Fibroblast of lung (primary cell): ENCODE data around the gene DCTN2. TPM values are rescaled to one million over a fixed set of nuclear protein-coding genes. Genes with fewer than 3 reads are reported as not detected.
A peak's percentile ranks its signal among the peaks of the same experiment; 100 is the strongest.

ENCODE experiments used
- DNase-seq, 2 donors: peaks; one replicate each; pipeline versions ENCODE4 v3.0.0 to v3.0.0-alpha.2; 2010; ENCODE audit warnings: low read depth in 2 of 2
- H2AFZ ChIP-seq: 2 replicates; pipeline ENCODE4 v1.5.1; 2012; ENCODE audit warnings: low read length, control low read depth, inconsistent platforms
- H3K27ac ChIP-seq: 2 replicates; pipeline ENCODE4 v1.5.1; 2011; ENCODE audit warnings: low read length, control low read depth; ENCODE audit not compliant: insufficient read depth
- H3K27me3 ChIP-seq: 2 replicates; pipeline ENCODE4 v1.5.1; 2011; ENCODE audit warnings: mild to moderate bottlenecking, low read length; ENCODE audit not compliant: control insufficient read depth, insufficient read depth
- H3K36me3 ChIP-seq: 2 replicates; pipeline ENCODE4 v1.5.1; 2011; ENCODE audit warnings: low read length; ENCODE audit not compliant: control insufficient read depth, insufficient read depth
- H3K4me1 ChIP-seq: 2 replicates; pipeline ENCODE4 v1.5.1; 2011; ENCODE audit warnings: low read length; ENCODE audit not compliant: control insufficient read depth, insufficient read depth; ENCODE audit errors: extremely low read depth
- H3K4me2 ChIP-seq: 2 replicates; pipeline ENCODE4 v1.5.1; 2011; ENCODE audit warnings: low read length, control low read depth; ENCODE audit not compliant: insufficient read depth; ENCODE audit errors: extremely low read depth
- H3K4me3 ChIP-seq, 4 experiments: fragments of 200-600 bp in 1 of 4; sonication (generic) in 1 of 4; replicated peaks in 1 of 4; 2 replicates each; pipeline ENCODE4 v1.5.1; 2011 to 2016; ENCODE audit warnings: low read length in 4 of 4, low read depth in 3 of 4, mild to moderate bottlenecking in 3 of 4, control low read depth in 2 of 4, inconsistent platforms in 1 of 4, mixed read lengths in 1 of 4; ENCODE audit not compliant: insufficient read depth in 1 of 4; ENCODE audit errors: control extremely low read depth in 1 of 4
- H3K79me2 ChIP-seq: 2 replicates; pipeline ENCODE4 v1.5.1; 2012; ENCODE audit warnings: mild to moderate bottlenecking, low read length, inconsistent platforms; ENCODE audit not compliant: control insufficient read depth, insufficient read depth
- H3K9ac ChIP-seq: 2 replicates; pipeline ENCODE4 v1.5.1; 2011; ENCODE audit warnings: mild to moderate bottlenecking, low read length, control low read depth; ENCODE audit not compliant: insufficient read depth
- H3K9me3 ChIP-seq: 2 replicates; pipeline ENCODE4 v1.5.1; 2012; ENCODE audit warnings: low read depth, low read length; ENCODE audit not compliant: control insufficient read depth, insufficient read depth
- H4K20me1 ChIP-seq: 2 replicates; pipeline ENCODE4 v1.5.1; 2011; ENCODE audit warnings: low read length; ENCODE audit not compliant: control insufficient read depth, insufficient read depth; ENCODE audit errors: extremely low read depth
- EZH2 ChIP-seq: IDR thresholded peaks from 2 replicates; pipeline ENCODE4 v1.5.1; 2012; ENCODE audit warnings: low read length, control low read depth, mild to moderate bottlenecking; ENCODE audit errors: missing control alignments
- polyA plus RNA-seq, 2 donors: library from polyadenylated mRNA; depleted of rRNA in 1 of 2; stranded (reverse) in 1 of 2; unstranded in 1 of 2; fragments of >200 nt; gene quantifications; 2 replicates each; pipeline ENCODE4 v1.2.1, GENCODE V29; 2011 to 2012; ENCODE audit warnings: missing spikeins in 1 of 2
- total RNA-seq: library from RNA; depleted of rRNA; stranded (reverse); fragments of >200 nt; gene quantifications from 2 replicates; pipeline ENCODE4 v1.2.1, GENCODE V29; 2014
- TF ChIP-seq, protein P1 (sequence below), 2 donors: IDR thresholded peaks in 1 of 2; conservative IDR thresholded peaks in 1 of 2; 1 replicate in 1 of 2; 2 replicates in 1 of 2; pipeline ENCODE4 v1.5.1; 2011 to 2012; ENCODE audit warnings: low read length in 2 of 2, control low read depth in 1 of 2, inconsistent platforms in 1 of 2, low read depth in 1 of 2, mild to moderate bottlenecking in 1 of 2

The DCTN2 gene
- total and polyA plus RNA-seq, 2 donors (not counting 1 experiment from before 2014, with no cell fraction given) = 101 to 211 TPM

DNA sequence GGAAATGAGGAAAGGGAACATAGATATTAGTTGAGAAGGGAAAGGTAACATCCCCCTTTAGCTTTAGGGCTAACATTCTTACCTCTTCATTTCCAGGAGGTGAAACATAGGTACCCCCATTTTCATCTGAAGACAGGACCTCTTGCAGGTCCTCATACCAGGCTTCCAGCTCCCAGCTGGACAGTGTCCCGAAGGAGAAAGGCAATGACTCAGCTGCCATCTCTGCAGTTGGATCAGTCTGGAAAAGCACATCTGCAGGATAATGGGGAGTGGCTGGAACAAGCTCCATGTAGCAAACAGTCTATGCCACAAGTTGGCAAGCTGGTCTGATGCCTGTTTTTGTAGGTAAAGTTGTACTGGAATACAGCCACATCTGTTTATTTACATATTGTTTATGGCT lies 29.8 kb downstream of the DCTN2 start:
- peak overlapping the region; percentile 32 for H3K4me2 ChIP-seq
- no peaks in the 10 kb centered on the region for H3K9me3 ChIP-seq
- H4K20me1 ChIP-seq = peaks cover 3% of the 10 kb centered on the region
- H3K79me2 ChIP-seq = peaks cover 36% of the 10 kb centered on the region
- H3K27ac ChIP-seq = no peak overlapping the region
- no peak overlapping the region for H2AFZ ChIP-seq
- no peak overlapping the region for H3K9ac ChIP-seq
- peak; percentile 55 to 66 for DNase-seq
- TF ChIP-seq, protein P1, sequence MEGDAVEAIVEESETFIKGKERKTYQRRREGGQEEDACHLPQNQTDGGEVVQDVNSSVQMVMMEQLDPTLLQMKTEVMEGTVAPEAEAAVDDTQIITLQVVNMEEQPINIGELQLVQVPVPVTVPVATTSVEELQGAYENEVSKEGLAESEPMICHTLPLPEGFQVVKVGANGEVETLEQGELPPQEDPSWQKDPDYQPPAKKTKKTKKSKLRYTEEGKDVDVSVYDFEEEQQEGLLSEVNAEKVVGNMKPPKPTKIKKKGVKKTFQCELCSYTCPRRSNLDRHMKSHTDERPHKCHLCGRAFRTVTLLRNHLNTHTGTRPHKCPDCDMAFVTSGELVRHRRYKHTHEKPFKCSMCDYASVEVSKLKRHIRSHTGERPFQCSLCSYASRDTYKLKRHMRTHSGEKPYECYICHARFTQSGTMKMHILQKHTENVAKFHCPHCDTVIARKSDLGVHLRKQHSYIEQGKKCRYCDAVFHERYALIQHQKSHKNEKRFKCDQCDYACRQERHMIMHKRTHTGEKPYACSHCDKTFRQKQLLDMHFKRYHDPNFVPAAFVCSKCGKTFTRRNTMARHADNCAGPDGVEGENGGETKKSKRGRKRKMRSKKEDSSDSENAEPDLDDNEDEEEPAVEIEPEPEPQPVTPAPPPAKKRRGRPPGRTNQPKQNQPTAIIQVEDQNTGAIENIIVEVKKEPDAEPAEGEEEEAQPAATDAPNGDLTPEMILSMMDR (conservative IDR thresholded peaks at IDR 0.05 in 1 of 2, IDR thresholded peaks at IDR 0.05 in 1 of 2; ENCODE audit: low read depth in 1 of 2, low read length in 2 of 2) = no peak
- H3K4me3 ChIP-seq = peak overlapping the region in 2 of 4 experiments; percentile 82 to 99
- H3K27me3 ChIP-seq = no peaks in the 10 kb centered on the region
- peaks cover 29% of the 10 kb centered on the region for H3K36me3 ChIP-seq
- H3K4me1 ChIP-seq = peaks cover 26% of the 10 kb centered on the region

DNA sequence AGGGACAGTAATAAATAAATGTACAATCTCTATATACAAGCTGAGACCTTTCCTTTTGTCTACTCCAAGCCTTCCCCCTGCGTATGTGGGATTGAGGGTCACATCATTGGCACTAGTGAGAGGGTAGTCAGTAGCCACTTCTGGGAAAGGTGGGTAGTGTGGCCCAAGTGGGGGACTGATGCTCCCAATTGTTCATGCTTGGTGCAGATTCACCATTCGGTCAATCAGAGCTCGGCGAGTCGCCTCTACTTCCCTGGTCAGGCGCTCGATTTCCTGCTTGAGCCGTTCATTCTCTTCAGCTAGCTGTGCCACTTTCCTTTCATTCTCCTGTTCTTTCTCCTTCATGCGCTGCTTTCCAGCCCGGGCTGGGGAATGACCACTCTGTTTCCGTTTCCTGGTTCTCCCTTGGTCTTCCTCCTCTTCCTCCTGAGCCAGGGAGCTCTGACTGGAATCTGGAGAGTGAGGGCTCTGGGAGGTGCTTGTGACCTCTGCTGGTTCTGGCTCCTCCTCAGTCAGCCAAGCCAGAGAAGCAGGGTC lies 30.3 kb downstream of the DCTN2 start:
- Histone ChIP-seq H2AFZ (no peak overlapping the region), H3K9me3 (no peaks in the 10 kb centered on the region), H3K4me3 (peak overlapping the region in 2 of 4 experiments; percentile 82 to 99), H3K9ac (no peak overlapping the region), H3K79me2 (peaks cover 36% of the 10 kb centered on the region), H3K36me3 (peaks cover 29% of the 10 kb centered on the region), H3K4me1 (peaks cover 21% of the 10 kb centered on the region), H3K4me2 (no peak overlapping the region), H4K20me1 (peaks cover 3% of the 10 kb centered on the region), H3K27me3 (no peaks in the 10 kb centered on the region), H3K27ac (no peak overlapping the region)
- DNase-seq = no peak
- no peak for TF ChIP-seq EZH2
- TF ChIP-seq, protein P1 (conservative IDR thresholded peaks at IDR 0.05 in 1 of 2, IDR thresholded peaks at IDR 0.05 in 1 of 2; ENCODE audit: low read depth in 1 of 2, low read length in 2 of 2) = no peak

DNA sequence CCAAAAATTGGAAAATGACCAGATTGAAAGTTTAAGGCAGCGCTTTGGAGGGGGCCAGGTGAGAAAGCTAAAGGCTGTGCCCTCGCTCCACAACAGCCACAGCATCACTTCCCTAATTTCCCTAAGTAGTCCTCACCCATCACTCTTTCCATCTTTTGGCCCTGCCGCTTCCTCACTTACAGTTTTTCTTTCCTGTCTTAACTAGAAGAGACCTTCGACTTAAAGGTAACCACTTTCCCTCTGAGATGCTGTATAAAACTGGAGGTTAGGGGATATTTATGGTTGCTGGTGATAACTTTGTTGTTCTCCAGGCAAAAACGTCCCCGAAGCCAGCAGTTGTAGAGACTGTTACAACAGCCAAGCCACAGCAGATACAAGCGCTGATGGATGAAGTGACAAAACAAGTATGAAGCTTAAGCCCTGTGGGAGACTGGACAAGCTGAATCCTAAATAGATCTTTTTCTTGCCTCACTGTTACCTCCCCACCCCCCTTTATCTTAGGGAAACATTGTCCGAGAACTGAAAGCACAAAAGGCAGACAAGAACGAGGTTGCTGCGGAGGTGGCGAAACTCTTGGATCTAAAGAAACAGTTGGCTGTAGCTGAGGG lies 31.0 kb downstream of the DCTN2 start:
- peaks cover 29% of the 10 kb centered on the region for H3K36me3 ChIP-seq
- no peak overlapping the region for H3K9ac ChIP-seq
- H3K4me2 ChIP-seq = no peak overlapping the region
- H3K9me3 ChIP-seq = no peaks in the 10 kb centered on the region
- no peak overlapping the region for H3K4me3 ChIP-seq
- peaks cover 17% of the 10 kb centered on the region for H3K4me1 ChIP-seq
- peaks cover 3% of the 10 kb centered on the region for H4K20me1 ChIP-seq
- H3K27ac ChIP-seq = no peak overlapping the region
- no peak overlapping the region for H2AFZ ChIP-seq
- peaks cover 36% of the 10 kb centered on the region for H3K79me2 ChIP-seq
- no peaks in the 10 kb centered on the region for H3K27me3 ChIP-seq
- TF ChIP-seq, protein P1 (conservative IDR thresholded peaks at IDR 0.05 in 1 of 2, IDR thresholded peaks at IDR 0.05 in 1 of 2; ENCODE audit: low read depth in 1 of 2, low read length in 2 of 2) = no peak
- TF ChIP-seq EZH2 = no peak
- DNase-seq = peak in 1 of 2 donors; percentile 37
